ENCODE results near the gene HCRTR2. TPM values are rescaled to one million over a fixed set of nuclear protein-coding genes. Genes with fewer than 3 reads are reported as not detected.

The HCRTR2 gene
- total RNA-seq, 1 donor from 2014 or later: not detected

DNA sequence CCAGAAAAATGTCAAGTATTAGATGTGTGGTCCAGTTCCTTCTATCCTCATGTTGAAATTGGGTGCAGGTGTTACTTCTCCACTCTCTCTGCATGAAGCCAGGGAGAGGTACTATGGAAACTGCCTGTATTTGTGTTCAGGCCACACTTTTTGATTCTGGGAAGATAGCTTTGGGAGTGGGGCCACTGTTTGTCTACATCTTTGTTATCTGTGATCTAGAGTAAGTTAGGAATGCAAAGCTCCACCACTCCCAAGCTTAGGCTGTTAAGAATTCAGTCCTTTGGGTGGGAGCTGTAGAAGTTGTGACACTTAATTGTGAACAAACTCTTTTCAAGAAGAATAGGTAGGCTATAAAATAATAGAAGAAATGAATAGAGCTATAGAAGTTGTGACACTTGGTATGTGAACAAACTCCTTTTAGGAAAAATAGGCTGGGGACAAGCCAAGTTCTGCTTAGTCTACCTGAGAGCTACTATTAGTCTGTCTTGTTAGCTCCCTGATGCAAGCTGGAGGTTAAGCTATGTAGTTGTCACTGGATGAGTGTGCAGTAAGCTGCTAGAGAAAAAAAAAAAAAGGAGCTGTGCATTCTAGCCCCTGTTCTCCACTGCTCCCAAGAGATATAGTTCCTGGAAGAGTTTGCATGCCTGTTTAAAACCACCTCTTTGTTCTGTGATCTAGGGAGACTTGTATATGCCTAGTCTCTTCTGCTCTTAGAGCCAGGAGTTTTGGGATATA lies 145.8 kb downstream of the HCRTR2 start:
- TF ChIP-seq, protein P1, sequence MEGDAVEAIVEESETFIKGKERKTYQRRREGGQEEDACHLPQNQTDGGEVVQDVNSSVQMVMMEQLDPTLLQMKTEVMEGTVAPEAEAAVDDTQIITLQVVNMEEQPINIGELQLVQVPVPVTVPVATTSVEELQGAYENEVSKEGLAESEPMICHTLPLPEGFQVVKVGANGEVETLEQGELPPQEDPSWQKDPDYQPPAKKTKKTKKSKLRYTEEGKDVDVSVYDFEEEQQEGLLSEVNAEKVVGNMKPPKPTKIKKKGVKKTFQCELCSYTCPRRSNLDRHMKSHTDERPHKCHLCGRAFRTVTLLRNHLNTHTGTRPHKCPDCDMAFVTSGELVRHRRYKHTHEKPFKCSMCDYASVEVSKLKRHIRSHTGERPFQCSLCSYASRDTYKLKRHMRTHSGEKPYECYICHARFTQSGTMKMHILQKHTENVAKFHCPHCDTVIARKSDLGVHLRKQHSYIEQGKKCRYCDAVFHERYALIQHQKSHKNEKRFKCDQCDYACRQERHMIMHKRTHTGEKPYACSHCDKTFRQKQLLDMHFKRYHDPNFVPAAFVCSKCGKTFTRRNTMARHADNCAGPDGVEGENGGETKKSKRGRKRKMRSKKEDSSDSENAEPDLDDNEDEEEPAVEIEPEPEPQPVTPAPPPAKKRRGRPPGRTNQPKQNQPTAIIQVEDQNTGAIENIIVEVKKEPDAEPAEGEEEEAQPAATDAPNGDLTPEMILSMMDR (conservative IDR thresholded peaks at IDR 0.05; ENCODE audit: low read depth, low read length): no peak
- no peak overlapping the region for H3K4me3 ChIP-seq (ENCODE audit: low read depth, low read length)
- DNase-seq (ENCODE audit: low read depth): no peak

DNA sequence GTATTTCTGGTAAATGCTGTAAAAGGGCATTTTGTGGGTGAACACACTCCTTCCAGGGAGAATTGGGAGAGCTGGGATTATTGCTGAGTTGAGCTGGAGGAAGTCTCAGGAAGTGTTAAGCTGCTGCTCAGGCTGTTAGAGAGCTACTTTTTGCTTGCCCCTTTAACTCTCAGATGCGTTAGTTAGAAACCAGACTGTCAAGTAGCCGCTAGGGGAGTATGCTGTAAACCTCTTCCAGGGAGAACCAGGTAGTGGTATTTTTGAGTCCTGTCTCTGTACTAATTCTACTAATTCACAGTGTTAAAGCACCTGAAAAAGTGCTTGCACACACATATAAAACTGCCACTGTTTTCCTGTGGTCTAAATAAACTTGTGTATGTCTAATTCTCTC lies 146.4 kb downstream of the HCRTR2 start:
- no peak for DNase-seq (ENCODE audit: low read depth)
- TF ChIP-seq, protein P1 (conservative IDR thresholded peaks at IDR 0.05; ENCODE audit: low read depth, low read length): no peak
- no peak overlapping the region for H3K4me3 ChIP-seq (ENCODE audit: low read depth, low read length)

DNA sequence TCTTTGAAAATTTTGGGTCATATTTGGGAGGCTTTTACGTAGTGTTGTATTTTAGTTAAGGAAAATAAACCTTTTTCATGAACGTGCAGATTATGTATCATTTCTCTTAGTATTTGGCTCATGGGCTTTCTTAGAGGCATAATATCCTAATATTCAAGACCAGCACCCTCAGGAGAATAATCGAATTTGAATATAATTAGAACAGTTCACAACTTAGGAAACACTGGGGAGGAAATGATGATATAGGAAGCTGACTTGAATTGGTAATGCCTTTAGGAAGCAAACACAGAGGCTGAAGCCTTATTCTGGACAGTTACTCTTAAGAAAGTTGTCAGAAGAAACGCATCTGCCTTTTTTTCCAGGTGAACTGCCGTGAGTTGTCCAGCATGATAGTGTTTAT lies 152.9 kb downstream of the HCRTR2 start, which contains the start of gene GFRAL:
GFRAL (plus strand) TSS at position 301 of the 400 bp plus-strand sequence; CDS start at position 387, 86 bp downstream.
- H3K4me3 ChIP-seq (ENCODE audit: low read depth, low read length): no peak within 1 kb of the TSS
- TF ChIP-seq, protein P1 (conservative IDR thresholded peaks at IDR 0.05; ENCODE audit: low read depth, low read length): no peak
- no peak for DNase-seq (ENCODE audit: low read depth)

Other genes starting within 250 kb of the HCRTR2 start
- not detected in 2 replicates for gene GFRAL, start 153.0 kb downstream of the HCRTR2 start, total RNA-seq